ENCODE data around the gene SLC9A5. TPM values are rescaled to one million over a fixed set of nuclear protein-coding genes. Genes with fewer than 3 reads are reported as not detected.

The SLC9A5 gene
- total and polyA plus RNA-seq, 9 of the 15 experiments (the other 6 are each of a cell fraction or from before 2014, with no cell fraction given), result 0.06 to 3.1 (median 1.2) TPM

DNA sequence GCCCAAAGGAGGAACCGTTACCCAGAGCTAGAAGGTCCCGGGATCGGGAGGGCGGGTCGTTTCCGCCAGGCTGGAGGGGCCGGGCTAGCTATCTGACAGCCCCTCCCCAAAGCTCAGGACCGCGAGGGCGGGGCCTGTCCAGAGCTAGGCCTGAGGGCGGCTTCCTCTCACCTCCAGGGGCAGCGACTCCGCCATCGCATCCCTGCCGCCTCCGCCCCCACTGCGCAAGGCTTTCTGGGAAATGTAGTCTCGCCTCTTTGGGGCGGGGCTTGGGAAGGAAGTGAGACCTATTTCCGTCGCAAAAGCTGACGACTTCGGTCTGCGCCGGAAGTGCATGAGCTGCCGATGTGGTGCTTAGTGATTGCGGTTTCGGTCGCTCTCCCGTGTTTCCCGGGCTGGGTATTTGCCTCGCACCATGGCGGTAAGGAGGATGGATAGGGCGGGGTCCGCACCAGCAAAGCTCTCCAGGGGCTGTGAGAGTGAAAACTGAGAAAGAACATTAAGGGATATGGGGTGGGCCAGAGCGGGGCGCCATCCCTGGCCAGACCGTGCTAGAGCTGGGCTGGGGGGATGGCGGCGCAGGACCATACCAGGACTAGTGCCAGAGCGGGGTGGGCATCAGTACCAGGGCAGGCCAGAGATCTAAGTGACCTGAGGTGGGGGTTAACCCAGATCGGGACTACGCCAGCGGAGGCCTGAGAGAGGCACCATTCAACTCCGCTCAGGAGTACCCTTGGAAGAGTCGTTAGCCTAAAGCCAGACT is 21.8 kb upstream of the SLC9A5 start, which contains the start of gene TMEM208 (continued):
- TF ChIP-seq, protein P1, sequence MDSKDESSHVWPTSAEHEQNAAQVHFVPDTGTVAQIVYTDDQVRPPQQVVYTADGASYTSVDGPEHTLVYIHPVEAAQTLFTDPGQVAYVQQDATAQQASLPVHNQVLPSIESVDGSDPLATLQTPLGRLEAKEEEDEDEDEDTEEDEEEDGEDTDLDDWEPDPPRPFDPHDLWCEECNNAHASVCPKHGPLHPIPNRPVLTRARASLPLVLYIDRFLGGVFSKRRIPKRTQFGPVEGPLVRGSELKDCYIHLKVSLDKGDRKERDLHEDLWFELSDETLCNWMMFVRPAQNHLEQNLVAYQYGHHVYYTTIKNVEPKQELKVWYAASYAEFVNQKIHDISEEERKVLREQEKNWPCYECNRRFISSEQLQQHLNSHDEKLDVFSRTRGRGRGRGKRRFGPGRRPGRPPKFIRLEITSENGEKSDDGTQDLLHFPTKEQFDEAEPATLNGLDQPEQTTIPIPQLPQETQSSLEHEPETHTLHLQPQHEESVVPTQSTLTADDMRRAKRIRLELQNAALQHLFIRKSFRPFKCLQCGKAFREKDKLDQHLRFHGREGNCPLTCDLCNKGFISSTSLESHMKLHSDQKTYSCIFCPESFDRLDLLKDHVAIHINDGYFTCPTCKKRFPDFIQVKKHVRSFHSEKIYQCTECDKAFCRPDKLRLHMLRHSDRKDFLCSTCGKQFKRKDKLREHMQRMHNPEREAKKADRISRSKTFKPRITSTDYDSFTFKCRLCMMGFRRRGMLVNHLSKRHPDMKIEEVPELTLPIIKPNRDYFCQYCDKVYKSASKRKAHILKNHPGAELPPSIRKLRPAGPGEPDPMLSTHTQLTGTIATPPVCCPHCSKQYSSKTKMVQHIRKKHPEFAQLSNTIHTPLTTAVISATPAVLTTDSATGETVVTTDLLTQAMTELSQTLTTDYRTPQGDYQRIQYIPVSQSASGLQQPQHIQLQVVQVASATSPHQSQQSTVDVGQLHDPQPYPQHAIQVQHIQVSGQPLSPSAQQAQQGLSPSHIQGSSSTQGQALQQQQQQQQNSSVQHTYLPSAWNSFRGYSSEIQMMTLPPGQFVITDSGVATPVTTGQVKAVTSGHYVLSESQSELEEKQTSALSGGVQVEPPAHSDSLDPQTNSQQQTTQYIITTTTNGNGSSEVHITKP (IDR thresholded peaks at IDR 0.05; ENCODE audit: partially characterized antibody), result peak; percentile 18
- peak; percentile 99 for TF ChIP-seq HCFC1 (IDR thresholded peaks at IDR 0.05; ENCODE audit: low read depth, low read length)
- 0 out of 2 replicates have a peak, but pooled peaks have one; percentile 35 for TF ChIP-seq RB1 (IDR thresholded peaks at IDR 0.05; ENCODE audit: low read depth)
- TF ChIP-seq THRAP3 (IDR thresholded peaks at IDR 0.05; ENCODE audit: borderline replicate concordance), result no peak; the same call in 1 of the 2 replicates
- TF ChIP-seq ATF1 (CRISPR knock-in tag; IDR thresholded peaks at IDR 0.05), result peak; percentile 99
- peak; percentile 100 for TF ChIP-seq ATF1 (tag; IDR thresholded peaks at IDR 0.05)
- TF ChIP-seq KAT8 (IDR thresholded peaks at IDR 0.05; ENCODE audit: low read depth), result peak; percentile 36; the same call in 1 of the 2 replicates
- no peak for TF ChIP-seq ZNF253 (CRISPR knock-in tag; conservative IDR thresholded peaks at IDR 0.05)
- TF ChIP-seq ARNT (IDR thresholded peaks at IDR 0.05), result 0 out of 4 replicates have a peak, but pooled peaks of 1 of the 2 experiments have one; percentile 40
- TF ChIP-seq MAZ (CRISPR knock-in tag; conservative IDR thresholded peaks at IDR 0.05 in 1 of 2, IDR thresholded peaks at IDR 0.05 in 1 of 2), result peak; percentile 95 to 99
- TF ChIP-seq RNF2 (IDR thresholded peaks at IDR 0.05), result peak; percentile 85
- TF ChIP-seq POU5F1 (IDR thresholded peaks at IDR 0.05; ENCODE audit: borderline replicate concordance, low read depth, low read length, partially characterized antibody), result peak; percentile 92
- TF ChIP-seq EHMT2 (IDR thresholded peaks at IDR 0.05), result no peak
- peak; percentile 100 for TF ChIP-seq ELF1 (tag; IDR thresholded peaks at IDR 0.05)
- TF ChIP-seq, protein P2, sequence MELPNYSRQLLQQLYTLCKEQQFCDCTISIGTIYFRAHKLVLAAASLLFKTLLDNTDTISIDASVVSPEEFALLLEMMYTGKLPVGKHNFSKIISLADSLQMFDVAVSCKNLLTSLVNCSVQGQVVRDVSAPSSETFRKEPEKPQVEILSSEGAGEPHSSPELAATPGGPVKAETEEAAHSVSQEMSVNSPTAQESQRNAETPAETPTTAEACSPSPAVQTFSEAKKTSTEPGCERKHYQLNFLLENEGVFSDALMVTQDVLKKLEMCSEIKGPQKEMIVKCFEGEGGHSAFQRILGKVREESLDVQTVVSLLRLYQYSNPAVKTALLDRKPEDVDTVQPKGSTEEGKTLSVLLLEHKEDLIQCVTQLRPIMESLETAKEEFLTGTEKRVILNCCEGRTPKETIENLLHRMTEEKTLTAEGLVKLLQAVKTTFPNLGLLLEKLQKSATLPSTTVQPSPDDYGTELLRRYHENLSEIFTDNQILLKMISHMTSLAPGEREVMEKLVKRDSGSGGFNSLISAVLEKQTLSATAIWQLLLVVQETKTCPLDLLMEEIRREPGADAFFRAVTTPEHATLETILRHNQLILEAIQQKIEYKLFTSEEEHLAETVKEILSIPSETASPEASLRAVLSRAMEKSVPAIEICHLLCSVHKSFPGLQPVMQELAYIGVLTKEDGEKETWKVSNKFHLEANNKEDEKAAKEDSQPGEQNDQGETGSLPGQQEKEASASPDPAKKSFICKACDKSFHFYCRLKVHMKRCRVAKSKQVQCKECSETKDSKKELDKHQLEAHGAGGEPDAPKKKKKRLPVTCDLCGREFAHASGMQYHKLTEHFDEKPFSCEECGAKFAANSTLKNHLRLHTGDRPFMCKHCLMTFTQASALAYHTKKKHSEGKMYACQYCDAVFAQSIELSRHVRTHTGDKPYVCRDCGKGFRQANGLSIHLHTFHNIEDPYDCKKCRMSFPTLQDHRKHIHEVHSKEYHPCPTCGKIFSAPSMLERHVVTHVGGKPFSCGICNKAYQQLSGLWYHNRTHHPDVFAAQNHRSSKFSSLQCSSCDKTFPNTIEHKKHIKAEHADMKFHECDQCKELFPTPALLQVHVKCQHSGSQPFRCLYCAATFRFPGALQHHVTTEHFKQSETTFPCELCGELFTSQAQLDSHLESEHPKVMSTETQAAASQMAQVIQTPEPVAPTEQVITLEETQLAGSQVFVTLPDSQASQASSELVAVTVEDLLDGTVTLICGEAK (IDR thresholded peaks at IDR 0.05), result peak; percentile 100
- TF ChIP-seq, protein P2 (CRISPR knock-in tag; IDR thresholded peaks at IDR 0.05), result no peak

Data from K562 (cell line).